ENCODE data around the gene GTF2IRD1. TPM values are rescaled to one million over a fixed set of nuclear protein-coding genes. Genes with fewer than 3 reads are reported as not detected.
A peak's percentile ranks its signal among the peaks of the same experiment; 100 is the strongest.

Gene GTF2IRD1
- total RNA-seq, 1 experiment from 2014 or later = 42.9 TPM

DNA sequence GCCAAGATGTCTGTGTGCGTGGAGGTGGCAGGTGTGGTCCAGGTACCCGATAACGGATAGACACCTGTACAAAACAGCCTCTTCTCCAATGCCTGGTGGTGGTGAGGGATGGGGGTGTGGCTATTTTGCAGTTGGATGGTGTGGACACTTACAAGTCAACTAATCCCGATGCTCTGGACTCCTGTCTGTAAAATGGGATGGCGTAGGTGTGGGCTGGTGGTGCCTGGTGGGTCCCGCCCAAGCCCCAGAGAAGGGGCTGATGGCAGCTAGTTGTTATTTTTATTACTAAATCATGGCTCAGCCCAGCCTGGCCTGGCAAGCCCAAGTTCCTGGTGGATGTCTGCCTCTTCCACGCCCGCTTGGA lies 22.3 kb downstream of the GTF2IRD1 start:
- no peak for DNase-seq (ENCODE audit: low spot score)
- CTCF ChIA-PET = no interaction called here
- ATAC-seq = no peak
- Mint-ChIP-seq H3K9me3 (no peaks in the 10 kb centered on the region), H3K27ac (peak overlapping the region; percentile 74; the same call in 1 of the 2 replicates), H3K4me1 (peaks cover 31% of the 10 kb centered on the region), H3K4me3 (no peak overlapping the region), H3K36me3 (no peaks in the 10 kb centered on the region), H3K27me3 (ENCODE audit: low read depth) (no peaks in the 10 kb centered on the region)
- no peak for TF ChIP-seq SMAD4 (CRISPR knock-in tag; IDR thresholded peaks at IDR 0.05)
- no peak for TF ChIP-seq ZBTB21 (CRISPR knock-in tag; IDR thresholded peaks at IDR 0.05; ENCODE audit: borderline replicate concordance)
- no peak for TF ChIP-seq ZNF281 (CRISPR knock-in tag; IDR thresholded peaks at IDR 0.05)
- TF ChIP-seq ZNF532 (CRISPR knock-in tag; IDR thresholded peaks at IDR 0.05; ENCODE audit: borderline replicate concordance) = no peak
- no peak for TF ChIP-seq SOX15 (CRISPR knock-in tag; IDR thresholded peaks at IDR 0.05)
- TF ChIP-seq, protein P1, sequence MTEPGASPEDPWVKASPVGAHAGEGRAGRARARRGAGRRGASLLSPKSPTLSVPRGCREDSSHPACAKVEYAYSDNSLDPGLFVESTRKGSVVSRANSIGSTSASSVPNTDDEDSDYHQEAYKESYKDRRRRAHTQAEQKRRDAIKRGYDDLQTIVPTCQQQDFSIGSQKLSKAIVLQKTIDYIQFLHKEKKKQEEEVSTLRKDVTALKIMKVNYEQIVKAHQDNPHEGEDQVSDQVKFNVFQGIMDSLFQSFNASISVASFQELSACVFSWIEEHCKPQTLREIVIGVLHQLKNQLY (CRISPR knock-in tag; IDR thresholded peaks at IDR 0.05) = no peak
- no peak for TF ChIP-seq RORB (CRISPR knock-in tag; IDR thresholded peaks at IDR 0.05)
- POLR2A ChIA-PET = no interaction called here

- Mint-ChIP-seq H3K27me3 (ENCODE audit: low read depth) (no peaks in the 10 kb centered on the region), H3K4me1 (peaks cover 37% of the 10 kb centered on the region), H3K4me3 (no peak overlapping the region), H3K36me3 (no peaks in the 10 kb centered on the region), H3K27ac (peak overlapping the region; percentile 89), H3K9me3 (no peaks in the 10 kb centered on the region)
- TF ChIP-seq ELF4 (CRISPR knock-in tag; IDR thresholded peaks at IDR 0.05; ENCODE audit: low read depth) = no peak
- no peak for TF ChIP-seq NFYB (CRISPR knock-in tag; conservative IDR thresholded peaks at IDR 0.05; ENCODE audit: low read depth)
- no peak for TF ChIP-seq ZNF416 (CRISPR knock-in tag; IDR thresholded peaks at IDR 0.05)
- no peak for TF ChIP-seq ZNF423 (CRISPR knock-in tag; IDR thresholded peaks at IDR 0.05)
- TF ChIP-seq ZNF317 (CRISPR knock-in tag; IDR thresholded peaks at IDR 0.05; ENCODE audit: borderline replicate concordance, low read depth) = no peak
- TF ChIP-seq, protein P2, sequence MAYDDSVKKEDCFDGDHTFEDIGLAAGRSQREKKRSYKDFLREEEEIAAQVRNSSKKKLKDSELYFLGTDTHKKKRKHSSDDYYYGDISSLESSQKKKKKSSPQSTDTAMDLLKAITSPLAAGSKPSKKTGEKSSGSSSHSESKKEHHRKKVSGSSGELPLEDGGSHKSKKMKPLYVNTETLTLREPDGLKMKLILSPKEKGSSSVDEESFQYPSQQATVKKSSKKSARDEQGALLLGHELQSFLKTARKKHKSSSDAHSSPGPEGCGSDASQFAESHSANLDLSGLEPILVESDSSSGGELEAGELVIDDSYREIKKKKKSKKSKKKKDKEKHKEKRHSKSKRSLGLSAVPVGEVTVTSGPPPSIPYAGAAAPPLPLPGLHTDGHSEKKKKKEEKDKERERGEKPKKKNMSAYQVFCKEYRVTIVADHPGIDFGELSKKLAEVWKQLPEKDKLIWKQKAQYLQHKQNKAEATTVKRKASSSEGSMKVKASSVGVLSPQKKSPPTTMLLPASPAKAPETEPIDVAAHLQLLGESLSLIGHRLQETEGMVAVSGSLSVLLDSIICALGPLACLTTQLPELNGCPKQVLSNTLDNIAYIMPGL (CRISPR knock-in tag; IDR thresholded peaks at IDR 0.05) = no peak
- TF ChIP-seq TEAD1 (CRISPR knock-in tag; IDR thresholded peaks at IDR 0.05) = no peak
- no peak for DNase-seq (ENCODE audit: low spot score)
- no peak for ATAC-seq
- POLR2A ChIA-PET = interaction anchor here (0.6 kb wide), 1 partner anchor 729 kb away, joined by 3 read pairs; no protein-coding TSS in a partner anchor
- CTCF ChIA-PET = no interaction called here
Measured at GRCh38 chr7:74476626-74477025, 22.9 kb downstream of the GTF2IRD1 start.
